ENCODE measurements around the gene RPSA.

RPSA gene

DNA sequence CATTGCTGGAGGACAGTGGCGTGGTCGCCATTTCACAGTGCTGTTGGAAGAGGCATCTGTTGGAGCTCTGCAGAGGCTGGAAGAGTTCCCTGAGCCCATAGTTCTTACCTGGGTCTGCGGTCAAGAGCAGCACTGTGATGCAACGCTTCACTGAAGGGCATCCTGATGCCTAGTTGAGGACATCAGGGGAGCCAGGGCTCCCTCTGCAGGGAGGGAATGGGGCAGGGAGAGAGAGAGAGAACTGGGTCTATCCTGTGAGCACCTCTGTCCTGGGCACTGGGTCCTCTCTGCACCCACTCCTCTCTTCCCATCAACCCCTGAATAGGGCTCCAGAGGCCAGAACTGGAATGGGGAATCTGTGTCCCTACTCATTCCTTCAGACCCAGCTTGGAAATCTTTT, 37.0 kb downstream of the RPSA start:
- Histone ChIP-seq H3K27ac (no peak overlapping the region), H3K27me3 (ENCODE audit: insufficient read depth, low read depth) (no peaks in the 10 kb centered on the region), H3K79me2 (ENCODE audit: insufficient read depth, low read depth) (no peaks in the 10 kb centered on the region), H3K4me1 (ENCODE audit: low read depth, poor library complexity, severe bottlenecking) (no peaks in the 10 kb centered on the region), H3K9ac (no peak overlapping the region), H3K36me3 (ENCODE audit: insufficient read depth) (no peaks in the 10 kb centered on the region), H3K4me2 (no peak overlapping the region), H3K4me3 (IDR thresholded peaks at IDR 0.05; ENCODE audit: insufficient read depth, low read depth, low read length) (no peak overlapping the region), H4K20me1 (ENCODE audit: insufficient read depth) (no peaks in the 10 kb centered on the region), H2AFZ (ENCODE audit: low read depth) (no peak overlapping the region)
- TF ChIP-seq, protein P1, sequence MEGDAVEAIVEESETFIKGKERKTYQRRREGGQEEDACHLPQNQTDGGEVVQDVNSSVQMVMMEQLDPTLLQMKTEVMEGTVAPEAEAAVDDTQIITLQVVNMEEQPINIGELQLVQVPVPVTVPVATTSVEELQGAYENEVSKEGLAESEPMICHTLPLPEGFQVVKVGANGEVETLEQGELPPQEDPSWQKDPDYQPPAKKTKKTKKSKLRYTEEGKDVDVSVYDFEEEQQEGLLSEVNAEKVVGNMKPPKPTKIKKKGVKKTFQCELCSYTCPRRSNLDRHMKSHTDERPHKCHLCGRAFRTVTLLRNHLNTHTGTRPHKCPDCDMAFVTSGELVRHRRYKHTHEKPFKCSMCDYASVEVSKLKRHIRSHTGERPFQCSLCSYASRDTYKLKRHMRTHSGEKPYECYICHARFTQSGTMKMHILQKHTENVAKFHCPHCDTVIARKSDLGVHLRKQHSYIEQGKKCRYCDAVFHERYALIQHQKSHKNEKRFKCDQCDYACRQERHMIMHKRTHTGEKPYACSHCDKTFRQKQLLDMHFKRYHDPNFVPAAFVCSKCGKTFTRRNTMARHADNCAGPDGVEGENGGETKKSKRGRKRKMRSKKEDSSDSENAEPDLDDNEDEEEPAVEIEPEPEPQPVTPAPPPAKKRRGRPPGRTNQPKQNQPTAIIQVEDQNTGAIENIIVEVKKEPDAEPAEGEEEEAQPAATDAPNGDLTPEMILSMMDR (conservative IDR thresholded peaks at IDR 0.05; ENCODE audit: low read depth, low read length) = no peak

- no peak overlapping the region for H3K4me2 ChIP-seq
- H3K4me1 ChIP-seq (ENCODE audit: low read depth, poor library complexity, severe bottlenecking) = no peaks in the 10 kb centered on the region
- H3K79me2 ChIP-seq (ENCODE audit: insufficient read depth, low read depth) = no peaks in the 10 kb centered on the region
- H3K4me3 ChIP-seq (IDR thresholded peaks at IDR 0.05; ENCODE audit: insufficient read depth, low read depth, low read length) = no peak overlapping the region
- no peaks in the 10 kb centered on the region for H3K36me3 ChIP-seq (ENCODE audit: insufficient read depth)
- TF ChIP-seq, protein P1 (conservative IDR thresholded peaks at IDR 0.05; ENCODE audit: low read depth, low read length) = no peak
- H3K9ac ChIP-seq = no peak overlapping the region
- H3K27ac ChIP-seq = no peak overlapping the region
- H3K27me3 ChIP-seq (ENCODE audit: insufficient read depth, low read depth) = no peaks in the 10 kb centered on the region
- no peaks in the 10 kb centered on the region for H4K20me1 ChIP-seq (ENCODE audit: insufficient read depth)
- H2AFZ ChIP-seq (ENCODE audit: low read depth) = no peak overlapping the region
Measured at GRCh38 chr3:39445927-39446326, 39.4 kb downstream of the RPSA start.

DNA sequence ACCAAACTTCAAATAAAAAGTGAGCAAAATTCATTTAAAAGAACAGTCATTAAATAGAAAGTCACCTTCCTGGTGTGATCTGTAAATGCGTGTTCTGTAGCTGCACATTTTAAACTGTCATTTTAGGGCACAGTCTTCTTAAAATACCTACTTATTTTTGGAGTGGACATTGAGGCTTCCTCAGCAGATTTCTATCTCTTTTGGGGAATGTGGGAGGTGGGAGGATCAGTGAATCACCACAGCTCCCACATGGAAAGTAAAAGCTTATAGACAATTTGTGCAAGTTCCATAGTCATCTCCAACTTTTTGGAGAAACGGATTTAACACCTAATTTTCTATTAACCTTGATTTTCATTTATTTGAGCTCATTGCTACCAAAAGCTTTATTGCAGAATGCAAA, 39.9 kb downstream of the RPSA start:
- Histone ChIP-seq H3K9ac (no peak overlapping the region), H4K20me1 (ENCODE audit: insufficient read depth) (no peaks in the 10 kb centered on the region), H3K4me2 (no peak overlapping the region), H3K4me1 (ENCODE audit: low read depth, poor library complexity, severe bottlenecking) (no peaks in the 10 kb centered on the region), H3K27ac (no peak overlapping the region), H3K36me3 (ENCODE audit: insufficient read depth) (no peaks in the 10 kb centered on the region), H3K4me3 (IDR thresholded peaks at IDR 0.05; ENCODE audit: insufficient read depth, low read depth, low read length) (no peak overlapping the region), H3K79me2 (ENCODE audit: insufficient read depth, low read depth) (no peaks in the 10 kb centered on the region), H3K27me3 (ENCODE audit: insufficient read depth, low read depth) (no peaks in the 10 kb centered on the region), H2AFZ (ENCODE audit: low read depth) (no peak overlapping the region)
- TF ChIP-seq, protein P1 (conservative IDR thresholded peaks at IDR 0.05; ENCODE audit: low read depth, low read length) = no peak

- Histone ChIP-seq H3K4me1 (ENCODE audit: low read depth, poor library complexity, severe bottlenecking) (no peaks in the 10 kb centered on the region), H3K4me3 (IDR thresholded peaks at IDR 0.05; ENCODE audit: insufficient read depth, low read depth, low read length) (no peak overlapping the region), H2AFZ (ENCODE audit: low read depth) (no peak overlapping the region), H3K27me3 (ENCODE audit: insufficient read depth, low read depth) (no peaks in the 10 kb centered on the region), H3K9ac (no peak overlapping the region), H3K4me2 (no peak overlapping the region), H3K36me3 (ENCODE audit: insufficient read depth) (no peaks in the 10 kb centered on the region), H3K27ac (no peak overlapping the region), H3K79me2 (ENCODE audit: insufficient read depth, low read depth) (no peaks in the 10 kb centered on the region), H4K20me1 (ENCODE audit: insufficient read depth) (no peaks in the 10 kb centered on the region)
- TF ChIP-seq, protein P1 (conservative IDR thresholded peaks at IDR 0.05; ENCODE audit: low read depth, low read length) = peak; percentile 87
Measured at GRCh38 chr3:39447637-39448483, 41.3 kb downstream of the RPSA start.
